Fibroblast of lung (primary cell): Measurements from ENCODE around the gene ACO2.

Experiments
- EZH2 ChIP-seq: IDR thresholded peaks from 2 replicates; pipeline ENCODE4 v1.5.1; 2012; ENCODE audit warnings: low read length, control low read depth, mild to moderate bottlenecking; ENCODE audit errors: missing control alignments
- TF ChIP-seq, protein P1 (sequence below), 2 donors: IDR thresholded peaks in 1 of 2; conservative IDR thresholded peaks in 1 of 2; 1 replicate in 1 of 2; 2 replicates in 1 of 2; pipeline ENCODE4 v1.5.1; 2011 to 2012; ENCODE audit warnings: low read length in 2 of 2, control low read depth in 1 of 2, inconsistent platforms in 1 of 2, low read depth in 1 of 2, mild to moderate bottlenecking in 1 of 2

DNA sequence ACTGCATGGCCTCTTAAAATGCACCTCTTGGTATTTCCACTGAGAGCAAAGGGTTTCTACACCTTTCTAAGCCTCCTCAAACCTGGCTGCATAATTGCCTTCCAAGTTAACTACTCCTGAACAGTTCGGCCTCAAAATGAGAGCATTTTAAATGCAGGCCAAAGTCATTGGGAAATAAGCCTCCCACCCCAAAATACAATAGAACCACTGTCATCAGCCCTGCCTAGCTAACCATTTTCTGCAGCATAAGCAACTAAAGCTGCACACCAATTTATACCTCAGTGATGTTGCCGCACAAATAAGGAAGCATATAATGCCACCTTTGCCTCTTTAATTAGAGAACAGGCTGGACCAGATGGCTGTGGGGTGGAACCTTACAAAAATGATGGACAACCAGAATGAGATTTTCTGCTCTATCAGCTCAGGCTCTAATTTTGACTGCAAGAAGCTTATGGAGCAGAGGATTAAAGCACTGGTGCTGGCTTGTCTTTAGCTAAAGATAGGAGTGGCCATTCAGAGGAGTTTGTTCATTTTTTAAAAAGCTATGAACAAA is 26.6 kb upstream of the ACO2 start:
- TF ChIP-seq, protein P1, sequence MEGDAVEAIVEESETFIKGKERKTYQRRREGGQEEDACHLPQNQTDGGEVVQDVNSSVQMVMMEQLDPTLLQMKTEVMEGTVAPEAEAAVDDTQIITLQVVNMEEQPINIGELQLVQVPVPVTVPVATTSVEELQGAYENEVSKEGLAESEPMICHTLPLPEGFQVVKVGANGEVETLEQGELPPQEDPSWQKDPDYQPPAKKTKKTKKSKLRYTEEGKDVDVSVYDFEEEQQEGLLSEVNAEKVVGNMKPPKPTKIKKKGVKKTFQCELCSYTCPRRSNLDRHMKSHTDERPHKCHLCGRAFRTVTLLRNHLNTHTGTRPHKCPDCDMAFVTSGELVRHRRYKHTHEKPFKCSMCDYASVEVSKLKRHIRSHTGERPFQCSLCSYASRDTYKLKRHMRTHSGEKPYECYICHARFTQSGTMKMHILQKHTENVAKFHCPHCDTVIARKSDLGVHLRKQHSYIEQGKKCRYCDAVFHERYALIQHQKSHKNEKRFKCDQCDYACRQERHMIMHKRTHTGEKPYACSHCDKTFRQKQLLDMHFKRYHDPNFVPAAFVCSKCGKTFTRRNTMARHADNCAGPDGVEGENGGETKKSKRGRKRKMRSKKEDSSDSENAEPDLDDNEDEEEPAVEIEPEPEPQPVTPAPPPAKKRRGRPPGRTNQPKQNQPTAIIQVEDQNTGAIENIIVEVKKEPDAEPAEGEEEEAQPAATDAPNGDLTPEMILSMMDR (conservative IDR thresholded peaks at IDR 0.05 in 1 of 2, IDR thresholded peaks at IDR 0.05 in 1 of 2; ENCODE audit: low read depth in 1 of 2, low read length in 2 of 2): no peak
- no peak for TF ChIP-seq EZH2
